Kidney (tissue), 14 donors: Measurements from ENCODE around the gene REEP3. TPM values are rescaled to one million over a fixed set of nuclear protein-coding genes. Genes with fewer than 3 reads are reported as not detected.

Experiments used
- DNase-seq, 5 donors: peaks; one replicate each; pipeline ENCODE4 v3.0.0-alpha.2; 2013 to 2020
- FAIRE-seq: peaks from 2 replicates; lab custom pipeline; 2012; peaks lifted over from hg19 to GRCh38; lab: Jason Lieb, UNC
- H3K27ac ChIP-seq, 2 donors: one replicate each; pipeline ENCODE4 v1.7.0; 2013; ENCODE audit warnings: low read depth in 2 of 2, low read length in 2 of 2, inconsistent platforms in 1 of 2
- H3K27me3 ChIP-seq: one replicate; pipeline ENCODE4 v1.7.1; 2013; ENCODE audit warnings: low read length, inconsistent platforms; ENCODE audit not compliant: control insufficient read depth, insufficient read depth
- H3K36me3 ChIP-seq, 3 donors: one replicate each; pipeline versions ENCODE4 v1.7.0 to v1.7.1; 2013; ENCODE audit warnings: low read length in 3 of 3, control low read depth in 1 of 3, inconsistent platforms in 1 of 3; ENCODE audit not compliant: insufficient read depth in 3 of 3, control insufficient read depth in 2 of 3
- H3K4me1 ChIP-seq, 3 donors: one replicate each; pipeline versions ENCODE4 v1.7.0 to v1.7.1; 2013; ENCODE audit warnings: low read length in 3 of 3, inconsistent platforms in 1 of 3, low read depth in 1 of 3; ENCODE audit not compliant: control insufficient read depth in 2 of 3, insufficient read depth in 2 of 3
- H3K4me3 ChIP-seq, 3 donors: one replicate each; pipeline versions ENCODE4 v1.7.0 to v1.8.1; 2013; ENCODE audit warnings: low read length in 3 of 3, control low read depth in 1 of 3, inconsistent platforms in 1 of 3
- H3K9ac ChIP-seq, 3 donors: one replicate each; pipeline versions ENCODE4 v1.7.0 to v1.7.1; 2013; ENCODE audit warnings: low read length in 3 of 3, control low read depth in 1 of 3, inconsistent platforms in 1 of 3
- H3K9me3 ChIP-seq, 3 donors: one replicate each; pipeline versions ENCODE4 v1.7.0 to v1.7.1; 2013; ENCODE audit warnings: low read length in 3 of 3, control low read depth in 1 of 3, inconsistent platforms in 1 of 3; ENCODE audit not compliant: control insufficient read depth in 2 of 3, insufficient read depth in 1 of 3
- CTCF ChIP-seq: IDR thresholded peaks from 3 replicates; pipeline ENCODE4 v1.5.1; 2012; ENCODE audit warnings: mild to moderate bottlenecking, moderate library complexity, borderline replicate concordance; ENCODE audit not compliant: insufficient read depth; ENCODE audit errors: extremely low read depth
- intact Hi-C: fragments of 100-400 bp; cut with DNase I; formaldehyde crosslinking; loops from one replicate; pipeline ENCODE4 v1.11.1; 2022
- polyA plus RNA-seq: library from polyadenylated mRNA; stranded (reverse); fragments of 350-450 nt; fragmentation: Illumina TruSeq; extraction: RNeasy Lipid Tissue Mini Kit (QIAGEN cat#74804); gene quantifications from one replicate; pipeline ENCODE4 v1.2.3, GENCODE V29; 2014; ENCODE audit warnings: low read depth, low replicate concordance; ENCODE audit not compliant: insufficient read depth
- total RNA-seq: library from RNA; stranded (reverse); fragmentation: NEBNext Ultra II Directional; extraction: Animal tissue kit (Norgen Biotek cat#: 25700); gene quantifications from one replicate; pipeline ENCODE4 v1.2.1, GENCODE V29; 2021
- donor health status: control.
- donor health status: control.
- donor health status: control.
- donor health status: control.
- donor health status: control.
- donor health status: DM: yes; HTN: yes; CAD: no.
- donor health status: Normal renal cell carcinoma (clear cell type).

Gene REEP3
- total and polyA plus RNA-seq, 2 donors from 2014 or later: 12.7 to 34.6 TPM

GRCh38 chr10:63641366-63641765 lies 120.2 kb downstream of the REEP3 start:
- no peak for DNase-seq
- H3K27me3 ChIP-seq: no peaks in the 10 kb centered on the region
- no peak for TF ChIP-seq CTCF
- H3K9ac ChIP-seq: no peak overlapping the region
- no peak overlapping the region for H3K4me3 ChIP-seq
- no peak for FAIRE-seq
- no peaks in the 10 kb centered on the region for H3K36me3 ChIP-seq
- intact Hi-C loops: no loop called here
- H3K27ac ChIP-seq: no peak overlapping the region
- peaks cover 0 to 2% (median 0%) of the 10 kb centered on the region in 3 donors for H3K4me1 ChIP-seq
- no peaks in the 10 kb centered on the region for H3K9me3 ChIP-seq

- intact Hi-C loops: no loop called here
Observed at GRCh38 chr10:63641799-63642198, 120.6 kb downstream of the REEP3 start.

GRCh38 chr10:63642808-63643207 lies 121.6 kb downstream of the REEP3 start:
- Histone ChIP-seq H3K36me3 (no peaks in the 10 kb centered on the region), H3K27me3 (no peaks in the 10 kb centered on the region), H3K4me1 (peaks cover 0 to 2% (median 0%) of the 10 kb centered on the region in 3 donors), H3K9ac (no peak overlapping the region), H3K9me3 (no peaks in the 10 kb centered on the region), H3K27ac (peak overlapping the region in 1 of 2 donors; percentile 13), H3K4me3 (no peak overlapping the region)
- TF ChIP-seq CTCF: no peak
- intact Hi-C loops: no loop called here
- FAIRE-seq: no peak
- no peak for DNase-seq

More at GRCh38 chr10:63641799-63642198, 120.6 kb downstream of the REEP3 start:
- no peak for FAIRE-seq
- no peak overlapping the region for H3K9ac ChIP-seq
- H3K4me1 ChIP-seq: peaks cover 0 to 2% (median 0%) of the 10 kb centered on the region in 3 donors
- H3K27me3 ChIP-seq: no peaks in the 10 kb centered on the region
- TF ChIP-seq CTCF: no peak
- H3K27ac ChIP-seq: no peak overlapping the region
- no peak for DNase-seq
- no peaks in the 10 kb centered on the region for H3K36me3 ChIP-seq
- H3K9me3 ChIP-seq: no peaks in the 10 kb centered on the region
- no peak overlapping the region for H3K4me3 ChIP-seq
